ENCODE data around the gene TBXA2R. TPM values are rescaled to one million over a fixed set of nuclear protein-coding genes. Genes with fewer than 3 reads are reported as not detected.
"Not testable (repeated sequence)": the region's sequence is repeated elsewhere in the genome, so short reads cannot be mapped to it uniquely, and the experiment has no call there.

The TBXA2R gene
- total RNA-seq, 1 donor from 2014 or later, result 2.4 TPM

DNA sequence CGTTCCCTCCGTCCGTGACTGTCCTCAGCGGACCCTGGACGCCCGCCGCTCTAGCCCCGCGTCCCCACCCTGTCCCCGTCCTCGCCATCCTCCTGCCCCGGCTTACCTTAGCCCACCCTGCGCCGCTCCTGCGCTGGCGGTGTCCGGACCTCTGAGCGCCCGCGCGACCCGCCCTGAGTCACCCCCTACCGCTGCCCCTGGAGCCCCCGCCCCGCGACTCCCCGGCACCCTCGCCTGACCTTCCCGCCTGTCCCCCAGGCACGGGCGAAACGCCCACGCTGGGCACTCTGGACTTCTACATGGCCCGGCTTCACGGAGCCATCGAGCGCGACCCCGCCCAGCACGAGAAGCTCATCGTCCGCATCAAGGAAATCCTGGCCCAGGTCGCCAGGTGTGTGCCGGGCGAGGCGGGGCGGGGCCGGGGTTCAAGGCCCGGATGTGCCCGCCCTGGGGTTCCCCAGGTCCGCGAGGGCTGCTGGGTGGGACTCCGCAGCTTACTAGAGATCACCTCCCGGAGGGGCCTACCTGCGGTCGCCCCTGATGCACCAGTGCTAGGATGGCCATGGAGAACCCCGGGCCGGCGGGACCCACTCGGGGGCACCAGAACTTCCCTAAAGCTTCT is 28.8 kb downstream of the TBXA2R start:
- no peak for DNase-seq

DNA sequence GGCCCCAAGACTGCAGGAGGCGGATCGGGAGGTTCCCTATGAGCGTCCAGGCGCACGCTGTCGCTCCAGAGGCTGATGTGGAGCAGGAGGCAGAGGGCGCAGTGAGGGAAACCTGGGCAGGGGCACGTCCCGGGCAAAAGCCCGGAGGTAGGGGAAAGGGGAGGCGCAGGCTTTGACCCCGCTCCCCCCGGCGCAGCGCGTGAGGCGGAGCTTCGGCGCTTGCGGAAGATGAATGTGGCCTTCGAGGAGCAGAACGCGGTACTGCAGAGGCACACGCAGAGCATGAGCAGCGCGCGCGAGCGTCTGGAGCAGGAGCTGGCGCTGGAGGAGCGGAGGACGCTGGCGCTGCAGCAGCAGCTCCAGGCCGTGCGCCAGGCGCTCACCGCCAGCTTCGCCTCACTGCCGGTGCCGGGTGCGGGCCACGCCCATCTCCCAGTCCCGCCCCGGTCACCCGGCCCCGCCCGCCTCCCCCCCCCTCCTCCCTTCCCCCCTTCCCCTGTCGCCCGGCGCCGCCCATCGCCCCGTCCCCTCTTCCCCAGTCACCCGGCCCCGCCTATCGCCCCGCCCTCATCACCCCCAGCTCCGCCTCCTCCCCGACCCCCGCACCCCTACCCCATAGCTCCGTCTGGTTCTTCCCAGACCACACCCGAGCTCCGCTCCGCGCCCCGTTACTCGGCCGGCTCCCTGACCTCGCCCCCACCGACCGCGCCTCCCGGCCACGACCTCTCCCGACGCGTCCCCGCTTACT is 29.8 kb downstream of the TBXA2R start:
- DNase-seq, result peak; percentile 83

DNA sequence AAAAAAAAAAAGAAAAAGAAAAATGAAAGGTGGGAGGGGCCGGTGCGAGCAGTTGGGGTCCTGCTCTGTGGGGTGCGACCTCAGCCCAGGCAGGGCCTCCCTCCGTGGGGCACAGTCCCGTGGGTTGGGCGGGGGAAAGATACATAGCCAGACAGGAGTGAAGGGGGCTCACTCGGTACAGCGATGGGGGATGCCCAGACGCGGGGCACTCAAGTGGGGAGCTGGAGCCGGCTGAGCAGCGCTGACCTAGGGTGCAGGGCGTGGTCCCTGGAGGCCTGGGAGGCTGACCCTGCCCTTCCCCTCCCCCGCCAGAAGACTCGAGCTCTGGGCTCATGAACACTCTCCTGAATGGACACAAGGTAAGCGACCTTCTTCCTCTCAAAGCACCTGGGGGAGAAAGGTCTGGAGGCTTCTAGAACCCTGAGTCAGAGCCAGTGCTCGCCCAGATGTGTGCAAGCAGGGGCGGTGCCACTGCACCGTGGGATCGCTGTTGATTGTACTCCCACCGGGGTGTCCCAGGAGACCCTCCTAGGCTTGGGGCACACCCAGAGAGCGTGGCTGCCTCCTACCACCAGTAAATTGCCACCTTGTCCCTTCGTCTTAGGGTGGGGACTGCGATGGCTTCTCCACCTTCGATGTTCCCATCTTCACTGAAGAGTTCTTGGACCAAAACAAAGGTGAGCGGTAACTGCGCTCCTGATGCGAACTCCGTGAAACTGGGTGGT is 30.6 kb downstream of the TBXA2R start:
- no peak for DNase-seq

DNA sequence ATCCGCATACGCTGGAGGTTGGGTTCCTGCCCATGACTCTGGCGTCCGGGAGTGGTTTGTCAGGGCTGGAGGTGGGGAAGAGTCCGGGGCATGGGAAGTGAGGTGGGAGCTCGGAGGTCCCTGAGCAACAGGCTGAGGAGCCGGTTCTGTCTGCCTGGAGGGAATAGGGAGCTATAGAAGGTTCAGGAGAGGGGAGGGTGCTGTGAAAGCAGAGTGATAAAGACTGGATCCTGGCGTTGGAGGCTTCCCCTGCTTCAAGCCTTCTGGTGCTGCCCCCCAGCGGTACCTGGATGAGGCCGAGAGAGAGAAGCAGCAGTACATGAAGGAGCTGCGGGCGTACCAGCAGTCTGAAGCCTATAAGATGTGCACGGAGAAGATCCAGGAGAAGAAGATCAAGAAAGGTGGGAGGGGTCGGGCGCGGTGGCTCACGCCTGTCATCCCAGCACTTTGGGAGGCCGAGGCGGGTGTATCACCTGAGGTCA is 31.4 kb downstream of the TBXA2R start:
- peak; percentile 33 for DNase-seq

DNA sequence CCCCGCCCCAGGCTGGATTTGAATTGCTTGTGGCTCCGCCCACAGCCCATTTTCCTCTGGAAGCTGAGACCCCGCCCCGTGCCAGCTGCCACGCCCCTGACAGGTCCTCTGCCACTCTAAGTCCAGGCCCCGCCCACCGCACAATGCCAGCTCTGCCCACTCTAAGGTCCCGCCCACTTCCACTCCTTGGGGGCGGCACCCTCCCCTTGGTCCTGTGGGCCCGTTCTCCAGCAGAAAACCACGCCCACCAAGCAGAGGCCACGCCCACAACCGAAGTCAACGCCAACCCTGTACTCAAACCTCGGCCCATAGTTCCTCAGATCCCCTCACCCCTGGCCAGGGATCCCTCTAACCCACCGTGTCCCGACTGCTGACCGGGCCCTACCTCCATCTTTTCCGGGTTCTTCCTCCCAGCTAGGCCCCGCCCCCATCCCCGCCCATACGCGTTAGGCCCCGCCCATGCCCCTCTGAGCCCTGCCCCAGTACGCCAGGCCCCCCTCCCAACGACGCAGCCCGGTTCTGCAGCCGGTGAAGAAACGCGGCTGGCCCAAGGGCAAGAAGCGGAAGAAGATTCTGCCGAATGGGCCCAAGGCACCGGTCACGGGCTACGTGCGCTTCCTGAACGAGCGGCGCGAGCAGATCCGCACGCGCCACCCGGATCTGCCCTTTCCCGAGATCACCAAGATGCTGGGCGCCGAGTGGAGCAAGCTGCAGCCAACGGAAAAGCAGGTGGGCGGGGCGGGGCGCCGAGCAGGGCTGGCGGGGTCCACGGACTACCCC is 32.6 kb downstream of the TBXA2R start:
- DNase-seq, result peak; percentile 90

DNA sequence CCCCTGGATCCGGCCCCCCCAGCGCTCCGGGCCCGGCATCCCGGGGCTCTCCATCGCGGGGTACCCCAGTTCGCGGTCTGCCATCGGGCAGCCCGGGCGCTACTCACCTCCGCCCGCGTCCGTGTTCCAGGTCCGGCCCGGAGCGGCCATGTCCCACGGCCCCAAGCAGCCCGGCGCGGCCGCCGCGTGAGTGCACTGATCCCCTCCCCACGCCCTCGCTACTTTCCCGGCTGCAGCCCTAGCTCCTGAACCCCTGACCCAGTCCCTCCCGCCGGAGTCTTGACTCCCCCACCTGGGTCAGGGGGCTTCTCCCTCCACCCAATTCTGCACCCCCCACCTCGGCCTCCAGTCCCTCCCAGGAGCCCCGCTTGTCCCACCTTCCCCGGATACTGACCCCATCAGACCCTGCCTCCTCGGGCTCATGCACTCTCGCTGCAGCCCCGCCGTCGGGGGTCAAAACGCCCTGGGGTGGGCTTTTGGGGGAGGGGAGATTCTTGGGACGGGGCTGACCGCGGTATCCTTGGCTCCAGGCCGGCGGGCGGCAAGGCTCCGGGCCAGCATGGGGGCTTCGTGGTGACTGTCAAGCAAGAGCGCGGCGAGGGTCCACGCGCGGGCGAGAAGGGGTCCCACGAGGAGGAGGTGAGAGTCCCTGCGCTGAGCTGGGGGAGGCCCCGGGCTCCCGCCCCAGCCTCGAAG is 33.4 kb downstream of the TBXA2R start:
- DNase-seq, result peak; percentile 30

DNA sequence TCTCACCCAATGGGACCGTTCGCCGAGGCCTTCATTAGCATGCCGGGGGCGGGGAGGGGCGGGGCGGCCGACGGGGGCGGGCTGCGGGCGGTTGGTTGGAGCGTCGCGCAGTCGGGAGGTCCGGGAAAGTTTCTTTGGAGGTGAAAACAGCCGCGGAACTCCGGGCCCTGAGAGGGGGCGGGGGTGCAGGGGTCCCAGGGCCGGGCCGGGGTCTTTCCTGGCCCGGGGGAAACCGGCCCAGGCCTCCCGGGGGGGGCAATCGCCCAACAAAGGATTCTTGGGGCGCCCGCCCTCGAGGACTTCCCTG is 33.9 kb downstream of the TBXA2R start, which contains the start of gene HMG20B:
Gene HMG20B, plus strand, starts transcription at position 90 of the 307 bp plus-strand sequence. CDS start 366 bp downstream, outside the sequence.
- no peak for DNase-seq

DNA sequence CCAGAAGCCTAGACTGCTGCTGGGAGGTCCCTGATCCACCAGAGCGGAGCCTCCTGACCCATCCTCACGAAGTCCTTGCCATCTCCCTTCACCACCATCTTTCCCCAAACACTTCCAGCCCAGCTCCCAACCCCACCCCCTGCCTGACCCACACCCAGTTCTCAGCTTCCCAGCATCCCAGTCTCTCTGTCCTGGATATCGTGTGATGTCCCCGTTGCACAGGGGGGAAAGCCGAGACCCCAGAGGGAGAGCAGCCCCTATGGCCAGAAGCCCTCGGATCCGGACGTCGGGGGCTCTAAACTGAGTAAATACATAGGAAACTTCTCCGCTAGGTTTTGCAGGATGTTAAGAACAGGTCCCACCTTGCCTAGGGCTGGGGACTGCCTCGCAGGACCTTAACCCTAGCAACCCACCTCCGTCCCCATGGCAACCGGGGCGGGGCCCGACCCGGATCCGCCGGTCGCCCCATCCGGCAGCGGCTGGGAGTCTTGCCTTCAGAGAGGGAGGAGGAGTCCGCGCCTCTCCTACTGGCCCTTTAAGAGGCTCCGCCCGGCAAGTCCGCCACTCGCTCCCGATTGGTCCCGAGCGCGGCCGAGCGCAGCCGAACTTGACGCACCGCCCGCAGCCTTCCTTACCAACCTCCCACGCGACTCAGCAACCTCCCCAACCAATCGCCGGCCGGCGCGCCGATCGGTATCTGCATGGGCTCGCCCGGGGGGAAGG is 34.4 kb downstream of the TBXA2R start:
- peak; percentile 100 for DNase-seq

DNA sequence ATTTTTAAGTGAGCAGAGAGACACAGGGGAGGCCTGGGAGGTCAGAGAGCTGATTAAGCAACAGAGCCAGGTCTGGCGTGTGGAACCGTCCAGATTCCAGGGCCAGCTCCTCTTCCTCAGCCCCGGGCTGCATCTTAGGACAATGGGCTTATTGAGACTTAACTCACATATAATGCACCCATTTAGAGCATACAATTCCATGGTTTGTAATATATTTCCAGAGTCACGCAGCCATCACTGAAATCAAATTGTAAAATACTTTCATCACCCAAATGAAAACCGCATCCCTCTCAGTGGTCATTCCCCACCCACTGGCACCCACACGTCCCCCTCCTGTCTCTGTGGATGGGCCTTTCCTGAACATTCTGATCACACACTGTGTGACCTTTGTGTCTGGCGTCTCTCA is 36.1 kb downstream of the TBXA2R start:
- DNase-seq, result no peak

DNA sequence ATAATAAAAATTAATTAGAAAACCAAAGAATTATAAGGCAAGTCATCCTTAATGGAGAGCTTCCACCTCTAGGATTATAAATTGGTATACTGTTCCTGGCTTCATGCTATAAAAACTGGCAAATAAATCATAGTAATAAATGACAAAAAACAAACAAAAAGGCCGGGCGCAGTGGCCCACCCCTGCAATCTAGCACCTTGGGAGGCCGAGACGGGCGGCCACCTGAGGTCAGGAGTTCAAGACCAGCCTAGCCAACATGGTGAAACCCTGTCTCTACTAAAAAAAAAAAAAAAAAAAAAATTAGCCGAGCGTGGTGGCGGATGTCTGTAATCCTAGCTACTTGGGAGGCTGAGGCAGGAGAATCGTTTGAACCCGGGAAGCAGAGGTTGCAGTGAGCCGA is 36.6 kb downstream of the TBXA2R start:
- DNase-seq, result not testable (repeated sequence)

DNA sequence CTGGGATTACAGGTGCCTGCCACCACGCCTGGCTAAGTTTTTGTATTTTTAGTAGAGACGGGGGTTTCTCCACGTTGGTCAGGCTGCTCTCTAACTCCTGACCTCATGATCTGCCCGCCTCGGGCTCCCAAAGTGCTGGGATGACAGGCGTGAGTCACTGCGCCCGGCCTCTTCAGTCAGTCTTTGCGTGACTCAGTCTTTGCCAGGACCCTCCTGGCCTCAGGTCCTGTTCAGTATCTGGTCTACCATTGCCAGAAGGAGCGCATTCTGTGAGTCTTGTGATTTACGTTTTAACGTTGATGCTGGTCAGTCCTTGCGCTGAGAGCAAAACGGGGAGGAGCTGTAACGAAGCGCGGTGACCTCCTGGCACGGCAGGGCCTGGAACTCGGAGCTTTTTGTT is 41.5 kb downstream of the TBXA2R start:
- no peak for DNase-seq

DNA sequence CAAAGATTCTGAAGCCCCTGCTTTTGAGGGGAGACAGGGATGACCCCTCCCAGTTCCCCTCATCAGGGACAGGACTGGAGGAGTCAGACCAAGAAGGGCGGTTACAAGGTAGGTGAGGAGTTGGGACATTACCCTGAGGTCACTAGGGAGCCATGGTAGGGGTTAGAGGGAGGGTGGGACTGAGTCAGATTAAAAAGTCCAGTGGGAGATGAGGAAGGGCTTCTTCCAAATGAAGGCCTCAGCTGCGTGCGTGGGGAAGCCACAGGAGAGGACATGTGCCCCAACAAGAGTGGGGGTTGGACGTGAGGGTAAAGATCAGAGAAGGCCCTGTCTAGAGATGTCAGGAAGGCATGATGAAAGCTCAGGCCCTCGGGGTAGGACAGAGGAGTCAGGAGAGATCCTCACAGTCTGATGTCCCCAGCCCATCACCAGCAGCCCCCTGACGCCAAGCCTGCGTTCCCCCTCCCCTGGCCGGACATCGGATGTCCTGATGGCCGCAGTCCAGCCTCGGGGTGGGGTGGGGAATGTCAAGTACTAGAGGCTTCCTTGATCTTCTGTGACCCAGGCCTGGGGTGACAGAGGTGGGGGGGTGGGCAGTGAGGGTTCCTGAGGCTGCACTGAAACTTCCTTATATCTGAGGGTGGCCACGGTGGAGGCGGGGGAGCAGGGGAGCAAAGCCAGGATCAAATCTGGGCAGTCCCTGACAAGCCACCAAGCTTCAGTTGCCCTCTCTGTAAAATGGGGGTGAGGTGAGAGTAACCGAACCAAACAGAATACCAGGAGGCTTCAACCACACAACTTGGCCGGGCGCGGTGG is 42.8 kb downstream of the TBXA2R start:
- no peak for DNase-seq

DNA sequence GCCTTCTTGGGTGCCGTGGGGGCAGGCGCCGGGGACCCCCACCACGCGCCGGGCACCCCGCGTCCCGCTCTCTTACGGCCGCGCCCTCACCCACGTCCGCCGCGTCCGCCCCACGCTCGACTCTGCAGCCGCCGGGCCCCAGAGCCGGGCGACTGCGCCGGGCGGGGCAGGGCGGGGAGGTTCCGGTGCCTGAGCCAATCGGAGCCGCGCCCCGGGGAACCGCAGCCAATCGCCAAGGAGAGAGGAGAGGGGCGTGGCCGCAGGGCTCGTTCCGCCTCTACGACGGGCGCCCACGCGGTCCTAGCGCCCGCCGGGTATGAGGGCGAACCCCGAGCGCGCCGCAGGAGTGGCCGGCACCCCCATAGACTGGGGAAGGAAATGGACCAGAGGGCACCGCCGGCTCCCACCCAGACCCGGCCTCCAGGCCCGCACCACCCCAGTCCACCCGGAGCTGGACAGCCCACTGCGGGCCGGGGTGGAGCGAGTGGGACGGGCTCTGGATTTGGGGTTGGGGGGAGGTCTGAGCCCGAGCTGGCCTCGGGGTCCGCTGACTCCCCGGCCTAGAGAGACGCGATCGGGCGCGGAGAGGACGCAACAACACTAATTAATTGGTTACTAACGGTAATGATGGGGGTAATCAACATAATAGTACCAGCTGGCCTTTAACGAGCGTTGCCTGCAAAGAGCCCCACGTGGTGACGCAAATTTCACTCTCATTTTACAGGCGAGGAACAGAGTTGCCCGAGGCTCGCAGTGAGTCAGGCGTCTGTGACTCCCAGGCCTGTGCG is 49.0 kb downstream of the TBXA2R start, which contains the start of gene MFSD12:
Gene MFSD12, minus strand, starts transcription at position 126 of the 788 bp plus-strand sequence. CDS start 183 bp downstream, outside the sequence.
- peak; percentile 97 for DNase-seq

DNA sequence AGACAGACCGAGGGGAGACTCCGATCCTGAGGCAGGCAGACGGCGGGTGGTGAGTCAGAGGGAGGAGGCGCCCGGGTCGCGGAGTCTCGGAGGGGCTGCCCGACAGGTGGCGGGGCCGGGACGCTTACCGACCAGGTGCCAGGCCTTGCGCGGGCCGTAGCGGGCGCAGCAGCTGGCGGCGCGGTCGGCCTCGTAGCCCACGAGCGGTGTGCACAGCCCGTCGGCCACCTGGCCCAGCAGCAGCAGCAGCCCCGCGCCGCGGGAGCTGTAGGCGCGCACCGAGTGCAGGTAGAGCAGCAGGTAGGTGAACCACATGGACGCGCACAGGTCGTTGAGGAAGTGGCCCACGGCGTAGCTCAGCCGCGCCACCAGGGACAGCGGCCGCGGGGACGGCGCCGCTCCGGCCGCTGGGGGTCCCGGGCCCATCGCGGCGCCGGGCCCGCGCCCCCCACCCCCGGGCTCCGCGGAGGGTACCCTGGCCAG is 49.7 kb downstream of the TBXA2R start:
- DNase-seq, result no peak

DNA sequence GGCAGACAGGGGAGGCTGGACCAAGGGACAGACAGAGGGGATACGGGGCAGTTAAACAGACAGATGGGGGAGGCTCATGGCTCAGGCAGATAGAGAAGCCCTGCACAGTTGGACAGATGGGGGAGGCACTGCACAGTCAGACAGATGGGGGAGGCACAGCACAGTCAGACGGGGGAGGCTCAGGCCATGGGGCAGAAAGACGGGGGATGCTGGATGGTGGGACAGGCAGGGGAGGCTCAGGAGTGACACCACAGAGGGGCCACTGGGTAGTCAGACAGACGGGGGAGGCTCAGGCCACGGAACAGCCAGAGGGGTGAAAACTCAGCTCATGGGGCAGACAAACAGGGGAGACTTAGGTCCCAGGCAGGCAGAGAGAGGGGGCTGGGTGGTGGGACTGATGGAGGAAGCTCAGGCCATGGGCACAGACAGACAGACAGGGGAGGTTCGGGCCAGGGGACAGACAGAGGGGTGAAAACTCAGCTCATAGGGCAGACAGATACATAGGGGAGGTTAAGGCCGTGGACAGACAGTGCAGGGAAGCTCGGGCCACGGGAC is 50.2 kb downstream of the TBXA2R start:
- no peak for DNase-seq

DNA sequence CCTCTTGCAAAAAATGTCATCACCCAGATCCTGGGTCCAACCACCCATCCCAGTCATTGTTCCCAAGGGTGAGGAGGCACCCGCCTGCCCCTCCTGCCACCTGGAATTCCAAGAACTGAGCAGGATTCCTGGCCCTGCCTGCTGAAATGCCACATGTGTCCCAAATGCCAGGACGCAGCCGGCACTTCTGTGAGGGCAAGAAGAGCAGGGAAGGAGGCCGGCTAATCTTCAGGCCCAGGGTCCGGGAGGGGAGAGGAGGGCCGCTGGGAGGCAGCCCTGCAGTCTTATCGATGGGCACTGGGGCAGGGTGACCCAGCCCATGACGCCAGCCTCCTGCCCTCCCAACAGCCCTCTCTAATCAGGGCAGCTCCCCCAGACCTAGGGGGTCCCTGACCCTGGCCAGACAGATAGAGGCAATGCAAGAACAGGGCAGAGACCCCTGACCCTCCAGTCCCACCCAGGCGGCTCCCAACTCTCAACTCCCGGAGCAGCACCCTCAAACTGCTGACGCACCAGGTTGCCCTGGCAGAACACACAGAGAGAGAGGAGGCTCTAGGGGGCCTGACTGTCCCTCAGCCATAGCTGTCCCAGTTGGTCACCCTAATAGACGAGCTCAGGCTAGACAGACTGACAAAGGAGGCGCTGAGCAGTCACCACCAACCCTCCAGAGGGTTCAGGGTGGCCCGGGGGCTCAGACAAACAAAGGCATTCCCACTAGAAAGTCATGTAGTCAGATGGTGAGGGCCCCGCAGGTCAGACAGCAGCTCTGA is 50.8 kb downstream of the TBXA2R start:
- no peak for DNase-seq

DNA sequence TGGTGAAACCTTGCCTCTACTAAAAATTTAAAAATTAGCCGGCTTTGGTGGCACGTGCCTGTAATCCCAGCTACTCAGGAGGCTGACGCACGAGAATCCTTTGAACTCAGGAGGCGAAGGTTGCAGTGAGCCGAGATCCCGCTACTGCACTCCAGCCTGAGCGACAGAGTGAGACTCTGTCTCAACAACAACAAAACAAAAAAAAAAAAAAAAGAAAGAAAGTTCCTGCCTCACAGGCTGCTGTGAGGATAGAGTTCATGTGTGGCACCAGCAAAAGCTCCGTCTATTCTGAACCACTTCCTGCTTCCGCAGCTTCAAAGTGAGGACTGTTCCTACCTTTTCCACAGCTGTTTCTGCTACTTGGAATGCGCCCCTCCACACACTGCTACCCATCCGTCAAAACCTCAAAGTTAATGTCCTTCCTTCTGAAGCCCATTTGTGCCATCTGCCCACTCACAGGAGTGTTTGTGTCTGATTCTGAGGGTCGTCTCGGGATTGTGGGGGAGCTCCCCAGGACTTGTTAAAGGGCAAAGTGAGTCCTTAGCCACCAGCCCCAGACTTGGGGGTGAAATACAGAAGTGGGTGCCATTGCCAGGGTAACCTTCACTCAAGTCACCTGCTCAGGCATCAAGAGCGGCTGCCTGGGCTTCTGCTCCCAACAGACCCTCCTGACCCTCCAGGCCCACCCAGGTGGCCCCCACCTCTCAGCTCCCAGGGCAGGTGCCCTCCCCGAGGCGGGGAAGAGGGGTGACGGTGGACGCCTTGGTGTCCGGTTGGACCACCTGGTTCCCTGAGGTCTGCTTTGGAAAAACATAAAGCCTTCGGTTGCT is 52.2 kb downstream of the TBXA2R start:
- no peak for DNase-seq

Measured in tongue (tissue), 2 donors.